Uterus (tissue), 2 donors: ENCODE data around the gene TH.

Experiments
- CTCF ChIP-seq, 4 experiments: fragments of 200-600 bp in 2 of 4; fragments of 450-650 bp in 2 of 4; sonication (generic) in 2 of 4; IDR thresholded peaks; one replicate each; pipeline ENCODE4 v1.5.1; 2016 to 2019; ENCODE audit warnings: antibody characterized with exemption in 4 of 4, mild to moderate bottlenecking in 2 of 4, moderate library complexity in 1 of 4
- POLR2A ChIP-seq, 2 donors: fragments of 450-650 bp; IDR thresholded peaks; one replicate each; pipeline ENCODE4 v1.6.1; 2016; ENCODE audit warnings: antibody characterized with exemption in 2 of 2, mild to moderate bottlenecking in 1 of 2, moderate library complexity in 1 of 2

- no peak for TF ChIP-seq CTCF (IDR thresholded peaks at IDR 0.05)
- TF ChIP-seq POLR2A (IDR thresholded peaks at IDR 0.05): no peak
These were observed 31.8 kb downstream of the TH start for GRCh38 chr11:2139621-2140337.
